HG03139 (cell line): Measurements from ENCODE around the gene TMEM273.

ENCODE experiments used
- ATAC-seq: cut with Tn5 transposase; IDR thresholded peaks from one replicate; pipeline ENCODE4 v1.9.1; 2021; ENCODE audit not compliant: unreplicated experiment

Gene TMEM273

DNA sequence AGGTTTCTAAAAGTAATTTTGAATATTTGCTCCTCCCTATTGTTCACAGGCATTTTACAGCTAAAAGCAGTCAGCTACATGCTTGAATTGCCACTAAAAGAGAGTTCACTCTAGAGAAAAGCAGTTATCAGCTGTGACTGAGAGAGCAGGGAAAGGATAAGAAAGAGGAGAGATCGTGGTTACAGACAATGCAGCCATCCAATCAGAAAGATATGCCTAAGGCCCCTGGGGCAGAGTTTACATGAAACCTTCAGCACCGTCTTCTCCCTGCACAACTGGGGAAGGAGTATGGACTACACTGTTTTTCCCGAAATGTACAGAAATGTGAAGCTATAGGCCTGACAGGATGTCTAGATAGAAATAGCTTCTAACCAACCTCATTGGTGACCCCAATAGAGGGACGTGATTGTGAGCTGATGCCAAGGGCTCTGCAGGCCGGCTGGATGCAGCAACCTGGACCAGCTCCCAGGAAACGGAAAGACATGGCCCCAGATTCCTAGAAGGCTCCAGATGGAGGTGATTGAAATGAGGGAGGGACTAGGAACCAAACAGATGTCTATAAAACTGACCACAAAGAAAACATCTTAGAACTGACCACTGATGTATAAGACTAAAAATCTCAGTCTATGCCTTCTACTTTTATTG lies 69.6 kb downstream of the TMEM273 start:
- no peak for ATAC-seq

DNA sequence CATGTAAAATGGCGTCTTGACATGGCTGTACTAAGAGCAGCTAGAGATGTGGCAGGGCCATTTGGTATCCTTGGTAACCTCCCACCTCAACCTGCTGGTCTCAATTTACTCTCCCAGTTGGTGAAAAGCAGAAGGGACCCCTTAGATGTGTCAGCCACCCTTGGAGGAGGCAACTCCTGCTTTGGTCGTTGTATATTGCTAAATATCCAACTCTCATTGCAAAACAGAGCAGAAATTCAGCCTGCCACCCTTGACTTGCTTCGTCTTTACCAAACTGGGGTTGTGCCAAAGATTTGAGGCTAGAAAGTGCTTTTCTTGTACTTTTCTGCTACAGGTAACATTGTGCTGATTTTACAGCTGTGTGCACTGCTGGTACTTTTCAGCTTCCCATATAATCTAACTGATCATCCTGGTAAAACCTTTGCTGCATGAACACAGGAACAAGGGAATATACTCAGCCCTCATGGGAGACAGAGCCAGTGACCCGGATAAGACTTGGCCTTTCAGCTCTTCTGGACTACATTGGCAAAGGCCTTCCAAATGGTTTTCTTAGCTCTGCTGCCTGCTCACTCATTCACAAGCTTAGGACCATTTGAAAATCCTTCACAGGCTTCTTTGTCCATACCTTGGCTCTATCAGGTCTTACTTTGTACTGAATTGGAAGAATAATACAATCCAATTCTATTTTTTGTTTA lies 70.7 kb downstream of the TMEM273 start:
- no peak for ATAC-seq

DNA sequence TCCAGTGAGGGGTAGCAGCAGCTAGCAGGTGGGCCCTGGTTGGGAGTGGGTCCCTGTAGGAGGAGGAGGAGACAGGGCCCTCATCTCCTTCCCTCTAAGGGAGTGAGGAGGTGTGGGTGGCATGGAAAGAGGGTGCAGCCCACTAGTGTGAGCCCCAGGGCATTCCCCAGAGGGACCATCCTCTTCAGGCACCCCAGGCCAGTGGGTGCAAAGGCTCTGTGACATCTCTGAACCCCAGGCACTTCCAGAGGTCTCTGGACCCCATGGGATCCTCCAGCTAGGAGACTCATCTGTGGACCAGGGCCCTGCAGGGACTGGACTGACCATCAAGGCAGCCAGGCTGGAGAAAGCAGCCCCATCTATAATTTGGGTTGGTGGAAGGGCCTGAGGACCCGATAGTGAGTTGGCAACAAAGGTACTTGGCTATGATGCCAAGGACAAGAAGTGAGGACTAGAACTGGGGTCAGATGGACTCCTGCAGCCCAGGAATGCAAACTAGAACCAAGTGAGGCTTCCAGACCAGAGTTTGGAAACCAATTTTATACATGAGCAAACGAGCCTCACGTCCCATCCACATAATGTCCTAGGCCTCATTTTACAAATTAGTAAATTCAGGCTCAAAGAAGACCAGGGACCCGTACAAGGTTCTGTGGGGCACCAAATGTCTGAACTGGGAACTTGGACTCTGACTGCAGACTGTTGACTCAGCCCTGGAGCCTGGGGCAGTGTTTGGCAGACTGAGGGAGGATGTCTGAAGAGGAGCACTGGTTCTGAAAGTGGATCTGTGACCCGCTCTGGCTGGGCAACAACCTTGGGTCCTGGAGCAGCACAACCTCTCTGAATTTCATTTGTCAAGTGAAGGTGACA lies 71.4 kb downstream of the TMEM273 start:
- no peak for ATAC-seq

DNA sequence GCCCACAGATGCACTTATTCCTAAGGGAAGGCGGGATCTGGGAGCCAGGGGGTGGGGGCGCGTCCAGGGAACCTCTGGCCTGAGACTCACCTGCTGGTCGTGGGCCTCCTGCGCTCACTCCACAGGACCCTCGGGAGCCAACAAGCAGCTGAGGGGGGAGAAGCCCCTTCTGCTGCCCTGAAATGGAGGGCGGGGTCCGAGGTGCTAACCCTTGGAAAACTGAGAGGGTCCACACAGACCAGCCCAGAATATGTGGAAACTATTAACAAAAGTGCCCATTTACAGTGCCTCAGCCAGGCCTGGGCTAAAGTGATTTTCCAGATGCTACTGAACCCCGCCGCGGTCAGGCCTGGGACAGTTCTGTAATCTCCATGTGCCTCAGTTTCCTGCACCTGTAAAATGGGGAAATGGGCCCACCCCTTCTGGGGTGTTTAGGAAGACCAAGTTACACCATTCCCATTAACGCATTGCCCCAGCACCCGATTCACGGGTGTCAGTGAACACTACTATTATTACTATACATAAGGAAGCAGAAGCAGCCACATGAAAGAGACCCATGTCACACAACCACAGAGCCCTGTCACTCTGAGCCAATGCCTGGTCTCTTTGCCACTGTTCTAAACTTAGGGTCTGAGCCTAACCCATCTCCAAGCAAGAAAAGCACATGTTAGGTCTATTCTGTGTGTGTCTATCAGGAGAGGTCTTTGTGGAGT lies 72.2 kb downstream of the TMEM273 start:
- ATAC-seq: no peak

DNA sequence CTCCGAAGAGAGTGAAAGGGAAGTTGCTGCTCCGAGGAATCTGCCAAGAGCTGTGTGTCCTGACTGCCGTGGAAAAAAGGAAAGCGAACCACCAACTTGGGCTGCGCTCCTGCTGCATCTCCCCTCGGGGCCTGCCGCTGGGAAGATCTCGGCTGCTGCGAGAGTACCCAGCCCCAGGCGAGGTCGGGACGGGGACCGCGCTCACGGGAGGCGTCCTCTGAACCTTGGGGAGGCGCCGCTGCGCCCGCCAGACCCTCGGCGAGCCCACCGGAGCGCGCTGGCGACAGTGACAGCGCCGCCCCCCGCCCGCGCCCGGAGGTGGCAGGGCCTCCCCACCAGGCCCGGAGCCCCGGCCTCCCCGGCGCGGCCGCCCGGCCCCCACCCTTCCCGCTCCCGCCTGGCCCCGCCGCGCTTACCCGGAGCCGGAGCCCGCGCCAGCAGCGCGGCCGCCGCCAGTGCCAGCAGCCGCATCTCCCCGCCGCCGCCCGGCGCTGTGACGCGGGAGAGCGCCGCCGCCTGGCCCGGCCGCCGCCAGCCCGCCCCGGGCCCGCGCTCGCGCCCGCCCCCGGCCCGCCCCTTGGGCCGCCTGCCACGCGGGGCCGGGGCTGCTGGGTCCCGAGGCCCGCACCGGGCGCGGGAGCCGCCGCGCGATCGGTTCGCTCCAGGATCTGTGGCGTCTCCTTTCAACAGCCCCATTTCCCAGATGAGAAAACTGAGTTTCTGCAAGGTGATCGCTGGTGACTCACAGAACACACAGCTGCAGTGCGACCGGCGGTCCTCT lies 73.0 kb downstream of the TMEM273 start, which contains the start of gene VSTM4:
TSS of gene VSTM4 (minus strand) at position 508 of the 781 bp plus-strand sequence. CDS start at position 471, 37 bp downstream.
- no peak for ATAC-seq

DNA sequence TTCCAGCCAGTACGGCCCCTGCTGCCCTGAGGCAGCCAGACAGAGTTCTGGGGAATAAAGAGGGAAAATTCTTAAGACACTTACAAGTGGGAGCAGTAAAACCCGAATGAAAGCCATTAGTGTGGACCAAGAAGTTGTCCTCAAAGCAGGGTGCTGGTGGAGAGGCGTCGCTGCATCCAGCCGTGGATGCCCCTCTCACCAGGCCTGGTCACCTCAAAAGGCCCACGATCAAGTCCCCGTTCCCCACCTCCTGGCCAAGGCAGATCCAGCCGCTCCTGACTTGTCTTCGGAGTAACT lies 73.5 kb downstream of the TMEM273 start:
- ATAC-seq: no peak

DNA sequence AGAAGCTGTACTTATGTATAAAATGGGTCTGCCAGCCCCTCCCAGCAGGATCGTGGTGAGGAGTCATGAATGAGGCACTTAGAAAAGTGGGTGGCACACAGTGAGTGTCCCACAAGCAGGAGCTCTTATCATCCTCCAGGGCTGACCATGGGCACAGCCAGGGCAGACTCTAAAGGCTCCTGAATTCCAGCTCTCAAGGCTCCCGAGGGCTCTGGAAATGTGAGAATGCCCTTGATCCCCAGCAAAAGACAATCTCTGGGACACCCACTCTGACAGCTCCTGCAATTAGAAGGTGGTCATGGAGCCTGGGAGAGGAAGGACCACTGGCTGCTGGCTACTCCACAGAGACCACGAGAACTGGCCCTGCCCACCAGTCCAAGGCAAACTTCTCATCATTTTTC lies 74.5 kb downstream of the TMEM273 start:
- no peak for ATAC-seq

DNA sequence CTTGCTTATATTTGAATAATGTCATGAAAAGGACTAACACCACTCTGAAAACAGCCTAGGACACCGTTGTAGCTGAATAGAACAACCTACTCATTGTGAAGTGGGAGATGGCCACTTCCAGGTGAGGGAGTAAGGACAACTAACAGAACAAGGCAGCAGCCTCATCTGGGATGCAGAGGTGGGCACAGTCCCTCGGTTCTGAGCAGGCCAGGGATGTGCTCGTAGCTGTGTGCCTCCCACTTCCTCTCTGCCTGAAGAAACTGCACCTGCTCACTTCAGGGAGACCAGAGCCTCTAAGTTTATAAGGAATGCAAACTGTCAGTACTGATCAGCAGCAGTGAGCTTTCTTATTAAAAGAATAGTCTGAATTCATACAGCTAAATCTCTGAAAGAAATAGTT lies 75.3 kb downstream of the TMEM273 start:
- no peak for ATAC-seq

DNA sequence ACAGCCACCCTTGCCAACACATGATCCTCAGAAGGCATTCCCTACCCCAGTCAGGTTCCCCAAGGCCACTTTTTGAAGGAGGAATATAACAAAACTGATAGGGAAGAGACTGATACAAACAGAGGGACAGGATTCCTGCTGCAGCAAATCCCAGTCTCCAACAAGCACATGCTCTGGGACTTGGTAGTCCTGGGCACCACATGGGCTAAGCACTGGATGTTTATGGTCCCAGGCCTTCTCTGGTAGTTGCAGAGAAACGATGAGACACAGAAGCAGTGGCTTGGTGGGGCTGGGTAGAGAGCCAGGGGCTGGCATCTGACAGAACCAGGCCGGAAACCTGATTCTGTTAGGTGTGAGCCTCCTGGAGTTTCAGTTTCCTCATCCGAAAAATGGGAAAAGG lies 76.1 kb downstream of the TMEM273 start:
- no peak for ATAC-seq

DNA sequence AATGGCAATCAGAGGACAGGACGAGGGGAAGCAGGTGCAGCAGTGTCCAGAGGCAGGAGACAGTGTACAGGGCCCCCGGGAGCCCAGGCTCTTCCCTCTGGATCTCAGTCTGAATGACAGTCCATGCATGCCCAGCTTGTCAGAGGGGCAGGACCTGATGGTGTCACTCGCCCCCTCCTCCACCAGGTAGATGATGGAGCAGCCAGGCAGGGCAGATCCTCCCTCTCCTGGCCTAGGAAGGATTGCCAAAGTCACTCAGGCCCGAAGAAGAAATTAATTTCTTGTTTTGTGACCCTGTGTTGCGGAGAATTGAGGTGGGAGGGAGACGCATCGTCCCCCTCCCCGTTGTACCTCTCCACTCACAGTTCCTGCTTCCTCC lies 76.9 kb downstream of the TMEM273 start:
- no peak for ATAC-seq

DNA sequence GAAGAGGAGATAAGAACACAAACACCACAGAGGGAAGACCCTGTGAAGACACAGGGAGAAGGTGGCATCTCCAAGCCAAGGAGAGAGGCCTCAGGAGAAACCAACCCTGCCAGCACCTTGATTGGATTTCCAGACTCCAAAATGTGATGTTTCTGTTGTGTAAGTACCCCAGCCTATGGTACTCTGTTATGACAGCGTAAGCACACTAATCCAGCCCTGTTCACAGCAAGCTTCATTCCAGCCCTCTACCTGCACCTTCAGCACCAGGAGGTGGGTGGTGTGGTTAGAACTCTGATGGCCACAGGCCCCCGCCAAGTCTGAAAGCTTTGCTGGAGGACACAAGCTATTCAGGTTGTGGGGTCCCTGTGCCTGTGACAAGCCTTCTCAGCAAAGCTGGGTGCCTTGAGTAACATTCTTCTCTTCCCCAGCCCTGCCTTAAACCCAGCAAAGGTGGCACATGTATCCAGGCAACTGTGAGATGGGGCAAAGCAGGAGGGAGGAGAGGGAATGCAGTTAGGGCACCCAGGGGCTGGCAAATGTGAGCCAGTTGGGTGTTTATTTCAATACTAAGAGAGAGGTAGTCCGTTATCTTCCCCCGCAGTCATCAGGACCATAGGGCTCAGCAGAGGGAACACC lies 77.4 kb downstream of the TMEM273 start:
- no peak for ATAC-seq

DNA sequence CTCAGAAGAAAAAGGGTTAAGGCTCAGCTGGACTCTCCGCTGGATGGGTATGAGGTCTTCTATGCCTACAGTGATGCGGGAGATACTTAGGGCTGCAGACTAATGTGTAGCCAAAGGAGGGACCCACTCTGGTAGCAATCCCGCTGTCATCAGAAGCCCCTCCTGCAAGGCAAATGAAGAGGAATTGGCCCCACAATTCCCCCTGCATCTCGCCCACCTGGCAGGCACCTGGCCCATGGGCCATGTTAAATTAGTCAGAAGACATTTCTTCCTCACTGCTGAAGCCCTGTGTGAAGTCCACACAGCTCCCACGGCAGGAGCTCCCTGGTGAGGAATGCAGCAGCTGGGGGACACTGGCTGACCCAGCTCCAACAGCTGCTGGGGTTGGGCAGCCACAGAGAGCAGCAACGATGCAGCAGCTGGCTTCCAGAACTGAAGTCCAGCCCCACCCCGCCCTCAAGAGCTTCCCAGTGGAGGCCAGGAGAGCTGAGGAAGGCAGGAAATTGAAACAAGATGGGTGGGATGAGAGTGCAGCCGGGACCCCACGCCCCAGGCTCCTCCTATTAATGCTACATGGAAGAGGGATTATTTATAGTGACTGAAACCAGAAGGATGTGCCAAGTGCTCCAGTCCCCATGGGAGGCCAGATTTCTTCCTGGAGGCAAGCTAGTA lies 78.4 kb downstream of the TMEM273 start:
- no peak for ATAC-seq

DNA sequence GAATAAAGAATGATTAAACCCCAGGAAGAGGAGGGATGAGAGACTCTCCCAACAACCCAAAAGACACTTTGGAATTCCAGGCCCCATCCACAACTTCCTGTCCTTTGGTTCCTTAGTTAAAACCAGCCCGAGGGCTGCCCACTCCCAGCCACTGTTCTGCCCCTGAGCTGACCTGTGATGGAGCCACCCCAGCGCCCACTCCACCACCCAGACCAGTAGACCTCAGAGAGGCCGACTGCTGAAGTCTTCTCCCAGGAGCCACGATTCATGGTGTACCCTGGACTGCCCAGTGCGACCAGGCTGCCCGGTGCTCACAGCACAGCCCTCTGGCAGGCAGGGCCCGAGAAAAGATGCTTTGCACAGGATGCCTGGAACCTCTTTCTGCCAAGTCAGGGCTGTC lies 79.5 kb downstream of the TMEM273 start:
- no peak for ATAC-seq

DNA sequence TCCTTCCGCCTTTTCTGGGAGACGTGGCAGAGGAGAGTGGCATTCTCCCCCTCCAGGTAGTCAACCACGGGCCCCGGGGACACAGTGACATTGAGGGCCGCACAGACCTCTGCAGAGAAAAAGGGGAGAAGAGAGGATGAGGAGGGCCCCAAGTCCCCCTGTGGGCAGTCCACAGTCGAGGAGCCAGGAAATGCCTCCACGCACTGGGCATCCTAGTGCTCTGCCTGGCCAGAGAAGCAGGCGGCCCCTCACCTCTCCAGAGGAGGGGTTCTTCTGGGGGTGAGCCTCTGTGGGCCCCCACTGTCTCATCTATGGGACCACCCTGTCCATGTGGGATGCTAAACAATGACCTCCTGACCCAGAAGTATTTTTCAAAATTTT lies 80.3 kb downstream of the TMEM273 start:
- ATAC-seq: no peak

DNA sequence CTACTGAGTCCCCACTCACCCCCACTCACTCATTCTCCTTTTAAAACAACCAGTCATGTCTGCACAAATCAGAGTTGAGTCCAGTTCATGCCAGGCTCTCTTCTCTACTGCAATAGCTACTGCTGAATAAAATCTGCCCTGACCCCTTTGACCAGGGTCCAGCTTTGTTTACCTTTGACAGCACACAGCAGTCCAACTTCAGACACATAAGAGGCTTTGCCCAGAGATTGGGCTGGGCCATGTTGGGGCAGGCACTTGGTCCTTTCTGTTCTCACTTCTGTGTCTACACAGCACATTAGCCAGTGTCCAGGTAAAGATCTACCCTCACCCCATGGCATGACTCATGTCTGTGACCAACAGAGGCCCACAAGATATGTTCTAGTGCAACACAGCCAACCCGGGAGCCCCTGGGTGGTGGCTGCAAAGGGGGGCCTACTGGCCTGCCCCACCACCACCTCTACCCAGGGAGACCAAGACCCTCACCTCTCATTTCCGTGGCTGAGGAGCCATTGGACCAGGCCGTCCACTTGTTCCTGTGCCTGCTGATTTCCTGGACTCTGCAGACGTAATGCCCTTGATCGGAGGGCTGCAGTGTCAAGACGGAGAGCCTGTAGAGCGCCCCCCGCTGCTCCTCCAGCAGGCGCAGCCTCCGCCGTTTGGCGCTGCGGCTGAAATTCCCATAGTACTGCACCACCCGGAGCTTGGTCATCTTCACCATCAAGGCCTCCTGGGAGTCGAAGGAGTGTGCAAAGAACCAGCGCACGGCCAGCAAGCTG lies 80.9 kb downstream of the TMEM273 start:
- ATAC-seq: no peak

DNA sequence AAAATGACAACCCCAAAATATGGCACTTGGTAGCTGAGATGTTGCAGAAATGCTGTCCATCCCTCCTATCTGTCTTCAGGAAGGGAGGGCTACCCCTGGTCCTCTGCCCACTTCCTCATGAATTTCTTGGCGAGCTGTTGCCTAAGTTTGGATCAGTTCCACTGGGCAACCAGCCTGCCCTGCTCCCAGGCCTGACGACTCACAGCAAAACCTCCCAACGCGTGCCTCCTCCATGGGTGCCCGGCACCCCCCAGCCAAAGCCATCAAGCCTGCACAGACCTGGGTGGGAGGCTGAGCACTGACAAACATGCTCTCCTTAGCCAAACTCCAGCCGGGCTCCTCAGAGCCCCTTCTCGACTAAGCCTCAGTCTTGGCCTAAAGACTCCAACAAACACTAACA lies 81.7 kb downstream of the TMEM273 start:
- no peak for ATAC-seq

DNA sequence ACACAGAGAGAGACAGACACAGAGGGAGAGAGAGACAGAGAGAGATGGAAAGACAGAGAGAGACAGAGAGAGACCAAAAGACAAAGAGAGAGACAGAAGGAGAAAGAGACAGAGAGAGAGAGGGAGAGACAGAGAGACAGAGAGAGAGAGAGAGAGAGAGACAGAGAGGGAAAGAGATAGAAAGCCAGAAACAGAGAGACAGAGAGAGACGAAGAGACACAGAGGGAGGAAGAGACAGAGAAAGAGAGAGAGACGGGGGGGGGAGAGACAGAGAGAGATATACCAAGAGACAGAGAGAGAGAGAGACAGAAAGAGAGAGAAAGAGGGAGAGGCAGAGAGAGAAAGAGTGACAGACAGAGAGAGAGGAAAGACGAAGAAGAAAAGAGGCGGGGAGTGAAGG lies 83.1 kb downstream of the TMEM273 start:
- ATAC-seq: no peak
